Lung (tissue), 12 donors: ENCODE results near the gene CEP350. TPM values are rescaled to one million over a fixed set of nuclear protein-coding genes. Genes with fewer than 3 reads are reported as not detected.

Experiments used
- ATAC-seq: fragments of 200-7000 bp; cut with Tn5 transposase; one replicate; pipeline ENCODE4 v1.9.1; 2020; ENCODE audit warnings: moderate number of reproducible peaks; ENCODE audit not compliant: insufficient read depth, low FRiP score
- DNase-seq, 3 donors: peaks; one replicate each; pipeline ENCODE4 v3.0.0-alpha.2; 2013 to 2017
- H3K27ac ChIP-seq, 2 donors: one replicate each; pipeline ENCODE4 v1.5.1; 2013; ENCODE audit warnings: mild to moderate bottlenecking in 2 of 2, moderate library complexity in 2 of 2, control low read depth in 1 of 2, inconsistent platforms in 1 of 2, low read depth in 1 of 2, low read length in 1 of 2
- H3K27me3 ChIP-seq, 3 donors: one replicate each; pipeline ENCODE4 v1.5.1; 2013; ENCODE audit warnings: low read length in 2 of 3; ENCODE audit not compliant: control insufficient read depth in 3 of 3, insufficient read depth in 3 of 3
- H3K36me3 ChIP-seq, 4 donors: one replicate each; pipeline ENCODE4 v1.5.1; 2013; ENCODE audit warnings: low read length in 4 of 4, mild to moderate bottlenecking in 1 of 4, moderate library complexity in 1 of 4; ENCODE audit not compliant: control insufficient read depth in 4 of 4, insufficient read depth in 4 of 4
- H3K4me1 ChIP-seq, 5 donors: one replicate each; pipeline ENCODE4 v1.5.1; 2013; ENCODE audit warnings: low read length in 5 of 5, mild to moderate bottlenecking in 2 of 5, moderate library complexity in 1 of 5; ENCODE audit not compliant: control insufficient read depth in 5 of 5, insufficient read depth in 5 of 5
- H3K4me3 ChIP-seq: one replicate; pipeline ENCODE4 v1.5.1; 2013; ENCODE audit warnings: mild to moderate bottlenecking, control low read depth, moderate library complexity
- H3K9ac ChIP-seq, 2 donors: one replicate each; pipeline ENCODE4 v1.5.1; 2013; ENCODE audit warnings: low read length in 2 of 2, control low read depth in 1 of 2; ENCODE audit not compliant: insufficient read depth in 1 of 2
- H3K9me3 ChIP-seq, 4 donors: one replicate each; pipeline ENCODE4 v1.5.1; 2013; ENCODE audit warnings: low read length in 3 of 4, mild to moderate bottlenecking in 1 of 4, moderate library complexity in 1 of 4; ENCODE audit not compliant: control insufficient read depth in 4 of 4, insufficient read depth in 3 of 4
- CTCF ChIP-seq: IDR thresholded peaks from 2 replicates; pipeline ENCODE4 v1.5.1; 2012; ENCODE audit warnings: mild to moderate bottlenecking; ENCODE audit errors: control extremely low read depth, extremely low read depth
- WGBS, 2 donors: extraction: QIAGEN DNeasy Blood & Tissue Kit; methylation state at CpG; one replicate each; pipeline ENCODE4 v1.1.7; 2013; 5-methylcytosine and 5-hydroxymethylcytosine counted together
- polyA plus RNA-seq, 2 donors: library from polyadenylated mRNA; stranded (reverse); fragments of 200-250 nt; gene quantifications; one replicate each; pipeline ENCODE4 v1.2.1, GENCODE V29; 2013
- total RNA-seq, 2 donors: library from RNA; depleted of rRNA in 1 of 2; stranded (reverse); fragments of >200 nt in 1 of 2; gene quantifications; one replicate each; pipeline ENCODE4 v1.2.1, GENCODE V29; 2014 to 2021
- donor health status: control.
- donor health status: control.
- donor health status: Bipolar disorder and iron deficiency.
- donor health status: healthy.
- donor health status: DM: yes; HTN: yes; CAD: no.

CEP350 gene
- total and polyA plus RNA-seq, 4 donors, result 4.3 to 89.8 (median 23.0) TPM

- no peak for TF ChIP-seq CTCF
- ATAC-seq (no peak), DNase-seq (no peak)
- H3K27ac ChIP-seq, result no peak overlapping the region
- H3K4me1 ChIP-seq, result no peaks in the 10 kb centered on the region
- no peaks in the 10 kb centered on the region for H3K9me3 ChIP-seq
- 85% methylated on average over 10 of the region's 10 CpGs for WGBS, 2 donors
- no peak overlapping the region for H3K9ac ChIP-seq
- no peak overlapping the region for H3K4me3 ChIP-seq
- H3K27me3 ChIP-seq, result no peaks in the 10 kb centered on the region
- peaks cover 11 to 38% (median 31%) of the 10 kb centered on the region in 4 donors for H3K36me3 ChIP-seq
Measured at GRCh38 chr1:179917601-179918429, 36.8 kb upstream of the CEP350 start.

- WGBS, 2 donors, result 68 to 72% methylated on average over 1 of the region's 1 CpG
- H3K36me3 ChIP-seq, result peaks cover 8 to 24% (median 20%) of the 10 kb centered on the region in 4 donors
- no peak for ATAC-seq
- no peak for TF ChIP-seq CTCF
- H3K9ac ChIP-seq, result no peak overlapping the region
- H3K27me3 ChIP-seq, result no peaks in the 10 kb centered on the region
- DNase-seq, result peak in 2 of 3 donors; percentile 15 to 33
- no peaks in the 10 kb centered on the region for H3K9me3 ChIP-seq
- no peak overlapping the region for H3K27ac ChIP-seq
- no peaks in the 10 kb centered on the region for H3K4me1 ChIP-seq
- H3K4me3 ChIP-seq, result no peak overlapping the region
Measured at GRCh38 chr1:179921472-179921871, 33.1 kb upstream of the CEP350 start.

DNA sequence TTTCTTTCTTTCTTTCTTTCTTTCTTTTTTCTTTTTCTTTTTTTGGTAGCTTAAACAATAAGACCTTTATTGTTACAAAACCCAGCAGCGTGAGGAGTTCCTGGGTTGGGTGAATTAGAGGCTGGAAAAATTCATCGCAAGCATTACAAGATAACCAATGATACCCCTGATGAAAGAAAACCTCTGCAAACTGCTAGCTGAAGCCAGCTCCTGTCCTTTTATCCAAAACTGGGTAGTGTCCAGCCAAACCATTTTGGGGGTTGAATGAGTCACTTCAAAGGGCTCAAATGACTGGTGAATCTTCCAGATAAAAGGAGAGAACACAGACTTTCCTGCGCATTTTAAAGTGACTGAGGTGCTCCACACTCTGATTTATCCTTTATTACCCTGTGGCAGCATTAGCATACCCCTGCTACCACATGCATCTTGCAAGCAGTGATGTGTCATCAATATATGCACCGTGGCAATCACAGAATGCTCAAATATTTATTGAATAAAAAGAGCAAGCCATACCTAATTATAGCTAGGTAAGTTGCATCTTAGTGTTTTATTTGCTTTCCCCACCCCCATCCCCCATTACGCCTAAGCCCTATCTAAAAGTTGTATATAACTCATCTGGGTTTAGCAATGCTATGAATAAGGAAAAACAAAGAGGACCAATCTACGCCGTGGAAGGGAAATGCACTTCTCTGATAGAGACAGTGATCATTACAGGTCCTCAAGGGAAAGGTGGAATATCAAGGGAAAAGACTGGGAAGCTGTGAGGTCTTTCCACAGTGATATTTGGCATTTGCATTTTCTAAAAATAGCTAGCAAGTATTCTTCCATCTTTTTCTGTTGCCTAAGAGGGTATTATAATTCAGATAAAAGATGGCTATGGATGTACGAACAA, 32.4 kb upstream of the CEP350 start:
- peaks cover 8 to 22% (median 19%) of the 10 kb centered on the region in 4 donors for H3K36me3 ChIP-seq
- no peaks in the 10 kb centered on the region for H3K27me3 ChIP-seq
- TF ChIP-seq CTCF, result no peak
- H3K9ac ChIP-seq, result no peak overlapping the region
- no peaks in the 10 kb centered on the region for H3K9me3 ChIP-seq
- H3K4me3 ChIP-seq, result no peak overlapping the region
- ATAC-seq, result no peak
- H3K4me1 ChIP-seq, result no peaks in the 10 kb centered on the region
- no peak for DNase-seq
- 85 to 89% methylated on average over 8 of the region's 8 CpGs for WGBS, 2 donors
- no peak overlapping the region for H3K27ac ChIP-seq
